Fibroblast of lung (primary cell): ENCODE results near the gene TMEM140.

Experiments
- EZH2 ChIP-seq: IDR thresholded peaks from 2 replicates; pipeline ENCODE4 v1.5.1; 2012; ENCODE audit warnings: low read length, control low read depth, mild to moderate bottlenecking; ENCODE audit errors: missing control alignments
- TF ChIP-seq, protein P1 (sequence below), 2 donors: IDR thresholded peaks in 1 of 2; conservative IDR thresholded peaks in 1 of 2; 1 replicate in 1 of 2; 2 replicates in 1 of 2; pipeline ENCODE4 v1.5.1; 2011 to 2012; ENCODE audit warnings: low read length in 2 of 2, control low read depth in 1 of 2, inconsistent platforms in 1 of 2, low read depth in 1 of 2, mild to moderate bottlenecking in 1 of 2

DNA sequence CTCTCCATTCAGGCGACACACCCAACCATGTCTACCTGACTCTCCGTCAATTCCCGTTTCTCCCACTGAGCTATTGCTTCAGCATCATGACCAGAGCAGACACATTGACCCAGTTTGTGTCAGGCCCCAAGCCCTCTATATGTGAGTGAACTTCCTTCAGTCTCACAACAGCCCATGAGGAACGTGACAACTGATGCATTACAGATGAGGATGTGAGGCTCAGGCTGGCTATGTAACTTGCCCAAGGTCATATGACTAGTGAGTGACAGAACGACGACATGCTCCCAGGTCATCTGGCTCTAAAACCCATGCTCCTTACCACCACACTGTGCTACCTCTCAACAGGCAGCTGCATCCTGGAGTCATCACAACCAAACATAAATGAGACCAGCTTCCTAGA is 3.7 kb downstream of the TMEM140 start:
- TF ChIP-seq, protein P1, sequence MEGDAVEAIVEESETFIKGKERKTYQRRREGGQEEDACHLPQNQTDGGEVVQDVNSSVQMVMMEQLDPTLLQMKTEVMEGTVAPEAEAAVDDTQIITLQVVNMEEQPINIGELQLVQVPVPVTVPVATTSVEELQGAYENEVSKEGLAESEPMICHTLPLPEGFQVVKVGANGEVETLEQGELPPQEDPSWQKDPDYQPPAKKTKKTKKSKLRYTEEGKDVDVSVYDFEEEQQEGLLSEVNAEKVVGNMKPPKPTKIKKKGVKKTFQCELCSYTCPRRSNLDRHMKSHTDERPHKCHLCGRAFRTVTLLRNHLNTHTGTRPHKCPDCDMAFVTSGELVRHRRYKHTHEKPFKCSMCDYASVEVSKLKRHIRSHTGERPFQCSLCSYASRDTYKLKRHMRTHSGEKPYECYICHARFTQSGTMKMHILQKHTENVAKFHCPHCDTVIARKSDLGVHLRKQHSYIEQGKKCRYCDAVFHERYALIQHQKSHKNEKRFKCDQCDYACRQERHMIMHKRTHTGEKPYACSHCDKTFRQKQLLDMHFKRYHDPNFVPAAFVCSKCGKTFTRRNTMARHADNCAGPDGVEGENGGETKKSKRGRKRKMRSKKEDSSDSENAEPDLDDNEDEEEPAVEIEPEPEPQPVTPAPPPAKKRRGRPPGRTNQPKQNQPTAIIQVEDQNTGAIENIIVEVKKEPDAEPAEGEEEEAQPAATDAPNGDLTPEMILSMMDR (conservative IDR thresholded peaks at IDR 0.05 in 1 of 2, IDR thresholded peaks at IDR 0.05 in 1 of 2; ENCODE audit: low read depth in 1 of 2, low read length in 2 of 2), result no peak
- TF ChIP-seq EZH2, result no peak
